GM21447 (cell line): ENCODE results near the gene SECISBP2.

Experiments
- ATAC-seq: cut with Tn5 transposase; IDR thresholded peaks from one replicate; pipeline ENCODE4 v1.9.1; 2021; ENCODE audit not compliant: unreplicated experiment

SECISBP2 gene

GRCh38 chr9:89346696-89347095 is 28.4 kb downstream of the SECISBP2 start:
- no peak for ATAC-seq

- no peak for ATAC-seq
Observed at GRCh38 chr9:89347651-89348050, 29.4 kb downstream of the SECISBP2 start.

GRCh38 chr9:89349607-89350006 is 31.3 kb downstream of the SECISBP2 start:
- ATAC-seq: no peak

- ATAC-seq: no peak
Observed at GRCh38 chr9:89350988-89351557, 32.8 kb downstream of the SECISBP2 start.

GRCh38 chr9:89351584-89352300 is 33.4 kb downstream of the SECISBP2 start:
- ATAC-seq: no peak

GRCh38 chr9:89352451-89352850 is 34.2 kb downstream of the SECISBP2 start:
- ATAC-seq: no peak

GRCh38 chr9:89352874-89353649 is 34.8 kb downstream of the SECISBP2 start:
- no peak for ATAC-seq

GRCh38 chr9:89353989-89354388 is 35.7 kb downstream of the SECISBP2 start:
- no peak for ATAC-seq

- ATAC-seq: no peak
Observed at GRCh38 chr9:89354471-89354870, 36.2 kb downstream of the SECISBP2 start.

- ATAC-seq: no peak
Observed at GRCh38 chr9:89356782-89357181, 38.5 kb downstream of the SECISBP2 start.

- no peak for ATAC-seq
Observed at GRCh38 chr9:89357331-89358197, 39.3 kb downstream of the SECISBP2 start.

- no peak for ATAC-seq
Observed at GRCh38 chr9:89358376-89358916, 40.1 kb downstream of the SECISBP2 start.

- ATAC-seq: no peak
Observed at GRCh38 chr9:89358985-89359384, 40.7 kb downstream of the SECISBP2 start.

GRCh38 chr9:89359751-89360261 is 41.5 kb downstream of the SECISBP2 start:
- ATAC-seq: no peak

GRCh38 chr9:89360465-89360864 is 42.2 kb downstream of the SECISBP2 start:
- no peak for ATAC-seq

- ATAC-seq: no peak
Observed at GRCh38 chr9:89361031-89361430, 42.7 kb downstream of the SECISBP2 start.

- ATAC-seq: no peak
Observed at GRCh38 chr9:89361816-89362646, 43.7 kb downstream of the SECISBP2 start.

GRCh38 chr9:89362647-89363310 is 44.5 kb downstream of the SECISBP2 start:
- ATAC-seq: no peak

GRCh38 chr9:89363311-89363670 is 45.0 kb downstream of the SECISBP2 start:
- no peak for ATAC-seq
